Measurements from ENCODE around the gene FAM110A. TPM values are rescaled to one million over a fixed set of nuclear protein-coding genes. Genes with fewer than 3 reads are reported as not detected.
A peak's percentile ranks its signal among the peaks of the same experiment; 100 is the strongest.
"Not testable (repeated sequence)": the region's sequence is repeated elsewhere in the genome, so short reads cannot be mapped to it uniquely, and the experiment has no call there.

FAM110A gene
- total RNA-seq, 1 donor from 2014 or later, result 11.0 TPM

DNA sequence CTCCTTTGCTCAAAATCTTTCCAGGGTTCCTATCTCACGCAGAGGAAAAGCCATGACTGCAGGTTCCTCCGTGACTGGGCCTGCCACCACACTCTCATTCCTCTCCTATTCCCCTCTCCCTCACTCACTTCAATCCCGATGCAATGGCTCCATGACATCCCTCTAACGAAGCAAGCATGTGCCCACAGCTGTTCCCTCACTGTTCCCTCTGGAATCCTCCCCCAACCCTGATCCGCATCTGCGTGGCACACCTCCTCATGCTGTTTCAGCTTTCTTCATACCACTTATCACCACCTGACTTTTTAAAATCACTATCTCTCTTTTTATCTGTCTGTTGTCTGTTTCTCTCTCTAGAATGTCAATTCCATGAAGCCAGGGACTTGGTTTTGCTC is 57.1 kb downstream of the FAM110A start:
- no peaks in the 10 kb centered on the region for H3K36me3 Mint-ChIP-seq (ENCODE audit: low read depth)
- H3K4me3 Mint-ChIP-seq, result no peak overlapping the region
- no peak overlapping the region for H3K27ac Mint-ChIP-seq
- POLR2A ChIA-PET, result interaction anchor here (1.5 kb wide), 1 partner anchor 57 kb away, joined by 4 read pairs; the partner anchor contains the start of gene FAM110A
- no peaks in the 10 kb centered on the region for H3K9me3 Mint-ChIP-seq
- H3K4me1 Mint-ChIP-seq, result peaks cover 30% of the 10 kb centered on the region
- H3K27me3 Mint-ChIP-seq, result peaks cover 3% of the 10 kb centered on the region
- CTCF ChIA-PET, result no interaction called here
- ATAC-seq (ENCODE audit: low read depth), result no peak
- intact Hi-C loops (cut with micrococcal nuclease), result loop anchor here (5.0 kb wide), 2 partner anchors 43 to 58 kb away; partner anchors contain the start of gene FAM110A
- DNase-seq, result no peak
- TF ChIP-seq, protein P1, sequence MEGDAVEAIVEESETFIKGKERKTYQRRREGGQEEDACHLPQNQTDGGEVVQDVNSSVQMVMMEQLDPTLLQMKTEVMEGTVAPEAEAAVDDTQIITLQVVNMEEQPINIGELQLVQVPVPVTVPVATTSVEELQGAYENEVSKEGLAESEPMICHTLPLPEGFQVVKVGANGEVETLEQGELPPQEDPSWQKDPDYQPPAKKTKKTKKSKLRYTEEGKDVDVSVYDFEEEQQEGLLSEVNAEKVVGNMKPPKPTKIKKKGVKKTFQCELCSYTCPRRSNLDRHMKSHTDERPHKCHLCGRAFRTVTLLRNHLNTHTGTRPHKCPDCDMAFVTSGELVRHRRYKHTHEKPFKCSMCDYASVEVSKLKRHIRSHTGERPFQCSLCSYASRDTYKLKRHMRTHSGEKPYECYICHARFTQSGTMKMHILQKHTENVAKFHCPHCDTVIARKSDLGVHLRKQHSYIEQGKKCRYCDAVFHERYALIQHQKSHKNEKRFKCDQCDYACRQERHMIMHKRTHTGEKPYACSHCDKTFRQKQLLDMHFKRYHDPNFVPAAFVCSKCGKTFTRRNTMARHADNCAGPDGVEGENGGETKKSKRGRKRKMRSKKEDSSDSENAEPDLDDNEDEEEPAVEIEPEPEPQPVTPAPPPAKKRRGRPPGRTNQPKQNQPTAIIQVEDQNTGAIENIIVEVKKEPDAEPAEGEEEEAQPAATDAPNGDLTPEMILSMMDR (IDR thresholded peaks at IDR 0.05), result no peak

DNA sequence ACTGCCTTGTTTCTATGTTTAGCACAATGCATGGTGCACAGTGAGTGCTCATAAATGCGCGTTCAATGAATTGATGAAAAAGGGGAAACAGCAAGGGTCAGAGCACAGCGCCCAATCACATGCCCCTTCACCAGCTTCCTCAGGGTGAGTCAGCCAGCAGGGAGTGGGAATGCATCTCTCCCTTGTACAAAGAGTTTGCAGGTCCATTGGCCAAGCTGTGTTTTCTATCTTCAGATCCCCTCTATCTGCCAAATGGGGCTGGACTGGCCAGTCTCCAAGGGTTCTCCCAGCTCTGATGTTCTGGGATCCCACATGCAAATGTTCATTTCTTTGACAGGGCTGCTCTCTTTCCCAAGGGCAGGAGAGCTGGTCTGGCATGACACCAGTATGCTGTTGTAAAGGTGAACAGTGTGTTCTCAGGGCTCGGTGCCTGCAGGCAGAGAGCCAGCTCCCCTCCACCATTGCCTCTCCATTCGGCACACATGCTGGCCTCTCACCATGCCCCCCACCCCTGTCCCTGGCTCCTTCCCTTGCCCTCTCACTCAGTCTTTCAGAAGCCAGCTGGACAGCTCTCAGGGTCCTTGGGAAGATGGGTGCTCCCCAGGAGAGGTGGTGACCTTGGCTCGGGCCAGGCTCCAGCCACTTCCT is 57.7 kb downstream of the FAM110A start:
- POLR2A ChIA-PET, result interaction anchor here (1.5 kb wide), 1 partner anchor 58 kb away, joined by 4 read pairs; the partner anchor contains the start of gene FAM110A
- Mint-ChIP-seq H3K4me3 (peak overlapping the region; percentile 29), H3K36me3 (ENCODE audit: low read depth) (no peaks in the 10 kb centered on the region), H3K9me3 (no peaks in the 10 kb centered on the region), H3K4me1 (peaks cover 30% of the 10 kb centered on the region), H3K27me3 (peaks cover 5% of the 10 kb centered on the region), H3K27ac (no peak overlapping the region)
- intact Hi-C loops (cut with micrococcal nuclease), result loop anchor here (5.0 kb wide), 2 partner anchors 44 to 59 kb away; partner anchors contain the start of gene FAM110A
- CTCF ChIA-PET, result no interaction called here
- no peak for DNase-seq
- TF ChIP-seq, protein P1 (IDR thresholded peaks at IDR 0.05), result no peak
- no peak for ATAC-seq (ENCODE audit: low read depth)

DNA sequence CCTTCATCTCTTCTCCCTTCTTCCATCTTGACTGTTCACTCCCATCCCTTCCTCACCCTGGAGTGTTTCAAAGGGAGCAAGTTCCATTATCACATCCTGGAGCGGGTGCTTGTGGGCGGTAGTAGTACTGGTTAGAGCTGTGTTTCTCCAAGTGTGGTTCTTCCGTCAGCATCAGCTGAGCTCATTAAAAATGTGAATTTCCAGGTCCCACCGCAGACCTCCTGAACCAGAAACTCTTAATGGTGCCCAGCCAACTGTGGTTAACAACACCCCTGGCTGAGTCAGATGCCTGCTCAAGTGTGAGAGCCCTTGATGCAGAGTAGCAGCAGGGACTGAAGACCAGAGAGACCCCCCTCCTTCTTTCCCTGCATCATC is 58.2 kb downstream of the FAM110A start:
- ATAC-seq (ENCODE audit: low read depth), result peak; percentile 78
- H3K4me3 Mint-ChIP-seq, result peak overlapping the region; percentile 29
- POLR2A ChIA-PET, result interaction anchor here (1.5 kb wide), 1 partner anchor 58 kb away, joined by 4 read pairs; the partner anchor contains the start of gene FAM110A
- H3K27ac Mint-ChIP-seq, result peak overlapping the region; percentile 2
- H3K4me1 Mint-ChIP-seq, result peaks cover 30% of the 10 kb centered on the region
- TF ChIP-seq, protein P1 (IDR thresholded peaks at IDR 0.05), result no peak
- no peaks in the 10 kb centered on the region for H3K36me3 Mint-ChIP-seq (ENCODE audit: low read depth)
- CTCF ChIA-PET, result no interaction called here
- intact Hi-C loops (cut with micrococcal nuclease), result loop anchor here (5.0 kb wide), 2 partner anchors 44 to 59 kb away; partner anchors contain the start of gene FAM110A
- peaks cover 6% of the 10 kb centered on the region for H3K27me3 Mint-ChIP-seq
- no peaks in the 10 kb centered on the region for H3K9me3 Mint-ChIP-seq
- no peak for DNase-seq

DNA sequence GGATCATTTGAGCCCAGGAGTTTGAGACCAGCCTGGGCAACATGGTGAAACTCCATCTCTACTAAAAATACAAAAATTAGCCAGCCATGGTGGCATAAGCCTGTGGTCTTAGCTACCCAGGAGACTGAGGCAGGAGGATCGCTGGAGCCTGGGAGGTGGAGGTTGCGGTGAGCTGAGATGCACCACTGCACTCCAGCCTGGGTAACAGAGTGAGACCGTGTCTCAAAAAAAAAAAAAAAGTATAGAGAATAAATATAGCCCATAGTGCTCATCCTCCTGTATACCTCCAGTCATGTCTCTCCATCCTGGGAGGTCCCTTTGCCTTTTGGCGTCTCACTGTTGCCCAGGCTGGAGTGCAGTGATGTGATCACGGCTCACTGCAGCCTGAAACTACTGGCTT is 58.9 kb downstream of the FAM110A start:
- CTCF ChIA-PET; POLR2A ChIA-PET; H3K9me3 Mint-ChIP-seq; H3K27ac Mint-ChIP-seq; DNase-seq; H3K36me3 Mint-ChIP-seq (ENCODE audit: low read depth); H3K4me3 Mint-ChIP-seq: not testable (repeated sequence)
- intact Hi-C loops (cut with micrococcal nuclease), result loop anchor here (5.0 kb wide), 2 partner anchors 45 to 60 kb away; partner anchors contain the start of gene FAM110A
- peaks cover 30% of the 10 kb centered on the region for H3K4me1 Mint-ChIP-seq
- ATAC-seq (ENCODE audit: low read depth), result peak; percentile 58
- peaks cover 13% of the 10 kb centered on the region for H3K27me3 Mint-ChIP-seq

Other genes starting within 250 kb of the FAM110A start
- gene TCF15, start 223.4 kb upstream of the FAM110A start, total RNA-seq, result not detected in 2 replicates
- gene SRXN1, start 180.5 kb upstream of the FAM110A start, total RNA-seq, result 6.1 and 7.4 TPM in 2 replicates
- not detected in 2 replicates for gene SCRT2, start 157.9 kb upstream of the FAM110A start, total RNA-seq
- gene SLC52A3, start 65.2 kb upstream of the FAM110A start, total RNA-seq, result not detected in 2 replicates
- gene ANGPT4, start 82.6 kb downstream of the FAM110A start, total RNA-seq, result not detected in 2 replicates
- 0.11 TPM in 1 of 2 replicates, not detected in the other for gene RSPO4, start 168.6 kb downstream of the FAM110A start, total RNA-seq

Measured in activated B cell treated with CpG ODN at 0.5 μM for 24 hours (primary cell).